ENCODE results near the gene TMEM233. TPM values are rescaled to one million over a fixed set of nuclear protein-coding genes. Genes with fewer than 3 reads are reported as not detected.

The TMEM233 gene
- total RNA-seq, 1 experiment from 2014 or later, result not detected

- Mint-ChIP-seq H3K27ac (ENCODE audit: unreplicated experiment) (no peak overlapping the region), H3K36me3 (ENCODE audit: insufficient read depth, unreplicated experiment) (peaks cover 14% of the 10 kb centered on the region), H3K4me1 (ENCODE audit: low read depth, unreplicated experiment) (peaks cover 32% of the 10 kb centered on the region), H3K9me3 (ENCODE audit: low read depth, unreplicated experiment) (no peaks in the 10 kb centered on the region), H3K27me3 (ENCODE audit: unreplicated experiment) (peaks cover 66% of the 10 kb centered on the region), H3K4me3 (ENCODE audit: low read depth, unreplicated experiment) (peak overlapping the region; percentile 84)
- TF ChIP-seq CTCF (IDR thresholded peaks at IDR 0.05; ENCODE audit: unreplicated experiment), result no peak
- intact Hi-C loops (cut with micrococcal nuclease; ENCODE audit: unreplicated experiment), result no loop called here
- no TSS peak for BruUV-seq (replicated peaks)
- peak; percentile 38 for DNase-seq
- CTCF ChIA-PET, result no interaction called here
These were observed 1.3 kb downstream of the TMEM233 start for GRCh38 chr12:119594772-119595445.

- CTCF ChIA-PET, result no interaction called here
- Mint-ChIP-seq H3K36me3 (ENCODE audit: insufficient read depth, unreplicated experiment) (peaks cover 14% of the 10 kb centered on the region), H3K4me1 (ENCODE audit: low read depth, unreplicated experiment) (peaks cover 32% of the 10 kb centered on the region), H3K4me3 (ENCODE audit: low read depth, unreplicated experiment) (no peak overlapping the region), H3K27ac (ENCODE audit: unreplicated experiment) (no peak overlapping the region), H3K9me3 (ENCODE audit: low read depth, unreplicated experiment) (no peaks in the 10 kb centered on the region), H3K27me3 (ENCODE audit: unreplicated experiment) (peaks cover 36% of the 10 kb centered on the region)
- intact Hi-C loops (cut with micrococcal nuclease; ENCODE audit: unreplicated experiment), result no loop called here
- no TSS peak for BruUV-seq (replicated peaks)
- no peak for TF ChIP-seq CTCF (IDR thresholded peaks at IDR 0.05; ENCODE audit: unreplicated experiment)
- DNase-seq, result no peak
These were observed 4.6 kb downstream of the TMEM233 start for GRCh38 chr12:119598159-119598558.

GRCh38 chr12:119601877-119602733, 8.5 kb downstream of the TMEM233 start:
- Mint-ChIP-seq H3K36me3 (ENCODE audit: insufficient read depth, unreplicated experiment) (no peaks in the 10 kb centered on the region), H3K27ac (ENCODE audit: unreplicated experiment) (no peak overlapping the region)

GRCh38 chr12:119602734-119603094, 9.1 kb downstream of the TMEM233 start:
- intact Hi-C loops (cut with micrococcal nuclease; ENCODE audit: unreplicated experiment), result no loop called here
- H3K27me3 Mint-ChIP-seq (ENCODE audit: unreplicated experiment), result peaks cover 17% of the 10 kb centered on the region
- BruUV-seq (replicated peaks), result no TSS peak

More at GRCh38 chr12:119601877-119602733, 8.5 kb downstream of the TMEM233 start:
- no peak overlapping the region for H3K4me3 Mint-ChIP-seq (ENCODE audit: low read depth, unreplicated experiment)
- H3K27me3 Mint-ChIP-seq (ENCODE audit: unreplicated experiment), result peaks cover 15% of the 10 kb centered on the region
- TF ChIP-seq CTCF (IDR thresholded peaks at IDR 0.05; ENCODE audit: unreplicated experiment), result no peak
- no peaks in the 10 kb centered on the region for H3K9me3 Mint-ChIP-seq (ENCODE audit: low read depth, unreplicated experiment)
- DNase-seq, result no peak
- H3K4me1 Mint-ChIP-seq (ENCODE audit: low read depth, unreplicated experiment), result peaks cover 7% of the 10 kb centered on the region
- CTCF ChIA-PET, result no interaction called here
- no TSS peak for BruUV-seq (replicated peaks)
- intact Hi-C loops (cut with micrococcal nuclease; ENCODE audit: unreplicated experiment), result no loop called here

More at GRCh38 chr12:119602734-119603094, 9.1 kb downstream of the TMEM233 start:
- Mint-ChIP-seq H3K4me1 (ENCODE audit: low read depth, unreplicated experiment) (peaks cover 7% of the 10 kb centered on the region), H3K4me3 (ENCODE audit: low read depth, unreplicated experiment) (no peak overlapping the region), H3K27ac (ENCODE audit: unreplicated experiment) (no peak overlapping the region), H3K9me3 (ENCODE audit: low read depth, unreplicated experiment) (no peaks in the 10 kb centered on the region), H3K36me3 (ENCODE audit: insufficient read depth, unreplicated experiment) (no peaks in the 10 kb centered on the region)
- no peak for TF ChIP-seq CTCF (IDR thresholded peaks at IDR 0.05; ENCODE audit: unreplicated experiment)
- CTCF ChIA-PET, result no interaction called here
- no peak for DNase-seq
